AG09309 (cell line): ENCODE results near the gene MEMO1.
"Not testable (repeated sequence)": the region's sequence is repeated elsewhere in the genome, so short reads cannot be mapped to it uniquely, and the experiment has no call there.

Experiments used
- DNase-seq: peaks from one replicate; pipeline ENCODE4 v3.0.0-alpha.2; 2010; ENCODE audit warnings: low read depth
- H3K4me3 ChIP-seq: 2 replicates; pipeline ENCODE4 v1.5.1; 2011; ENCODE audit warnings: mild to moderate bottlenecking, low read depth, low read length, moderate library complexity; ENCODE audit not compliant: control insufficient read depth
- CTCF ChIP-seq: IDR thresholded peaks from 2 replicates; pipeline ENCODE4 v1.5.1; 2011; ENCODE audit warnings: mild to moderate bottlenecking, low read depth, low read length, inconsistent platforms; ENCODE audit not compliant: insufficient read depth, control insufficient read depth; ENCODE audit errors: missing control alignments

MEMO1 gene

DNA sequence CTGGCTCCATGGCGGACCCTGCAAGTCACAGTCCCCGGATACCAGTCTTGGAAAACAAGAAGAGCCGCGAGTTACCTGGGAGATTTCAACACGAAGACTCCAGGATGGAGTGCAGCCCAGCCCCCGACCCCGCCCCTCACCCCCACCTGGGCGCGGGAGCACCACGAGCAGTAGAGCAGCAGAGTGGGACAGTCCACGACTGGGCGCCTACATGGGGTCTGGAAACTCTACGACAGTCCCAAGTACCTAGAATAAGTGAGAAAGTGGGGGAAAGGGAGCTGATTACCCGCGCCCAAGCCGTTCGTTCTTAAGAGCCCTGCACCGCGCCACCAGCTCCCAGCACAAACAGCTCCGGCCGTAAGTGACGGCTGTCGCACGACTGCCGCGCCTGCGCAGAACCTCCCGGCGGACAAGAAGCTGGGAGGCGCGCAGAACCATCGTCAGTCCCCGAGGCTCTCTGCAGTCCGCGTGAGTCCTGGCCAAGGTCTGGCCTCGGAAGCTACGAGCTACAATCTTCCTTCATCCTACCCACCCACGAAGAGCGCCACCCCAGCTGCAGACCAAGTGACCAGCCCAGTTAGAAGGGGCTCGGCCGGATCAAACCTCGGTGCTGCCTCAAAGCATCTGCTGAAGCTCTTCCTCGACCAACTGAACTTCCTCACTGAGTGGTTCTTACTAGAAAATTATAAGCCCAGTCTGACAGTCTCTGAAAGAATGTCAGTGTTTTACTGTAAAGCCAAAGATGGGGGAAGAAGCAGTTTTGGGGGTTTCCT, 28.8 kb upstream of the MEMO1 start, which contains the start of gene DPY30:
TSS of gene DPY30 (minus strand) at position 359 of the 773 bp plus-strand sequence. CDS start at position 10, 349 bp downstream.
- peak; percentile 68 for DNase-seq
- H3K4me3 ChIP-seq = peak within 1 kb of the TSS; percentile 64
- no peak for TF ChIP-seq CTCF

GRCh38 chr2:32034198-32034887, 23.5 kb upstream of the MEMO1 start:
- not testable (repeated sequence) for H3K4me3 ChIP-seq, DNase-seq

GRCh38 chr2:32018789-32019482, 8.1 kb upstream of the MEMO1 start:
- H3K4me3 ChIP-seq, DNase-seq: not testable (repeated sequence)

DNA sequence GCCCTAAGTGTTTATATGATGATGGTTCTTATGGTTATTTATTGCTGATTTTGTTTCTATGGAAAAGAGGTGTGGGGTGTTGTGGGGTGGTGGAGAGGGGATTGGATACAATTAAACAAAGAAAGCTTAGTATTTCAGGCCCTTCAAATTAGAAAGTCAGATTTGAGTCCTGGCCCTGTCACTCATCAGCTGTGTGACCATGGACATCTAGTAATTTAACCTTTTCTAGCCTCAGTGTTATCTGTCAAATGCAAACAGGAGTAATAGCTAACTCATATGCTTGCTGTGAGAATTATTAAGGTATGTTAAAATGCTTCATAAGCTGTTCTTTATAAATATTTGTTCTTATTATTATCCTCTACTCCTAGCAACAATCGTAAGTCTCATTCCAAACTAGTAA, 2.1 kb upstream of the MEMO1 start:
- no peak for TF ChIP-seq CTCF
- no peak overlapping the region for H3K4me3 ChIP-seq
- no peak for DNase-seq

GRCh38 chr2:32011485-32011960, 715 bp upstream of the MEMO1 start:
- DNase-seq = no peak
- no peak for TF ChIP-seq CTCF
- H3K4me3 ChIP-seq = peak overlapping the region; percentile 80

DNA sequence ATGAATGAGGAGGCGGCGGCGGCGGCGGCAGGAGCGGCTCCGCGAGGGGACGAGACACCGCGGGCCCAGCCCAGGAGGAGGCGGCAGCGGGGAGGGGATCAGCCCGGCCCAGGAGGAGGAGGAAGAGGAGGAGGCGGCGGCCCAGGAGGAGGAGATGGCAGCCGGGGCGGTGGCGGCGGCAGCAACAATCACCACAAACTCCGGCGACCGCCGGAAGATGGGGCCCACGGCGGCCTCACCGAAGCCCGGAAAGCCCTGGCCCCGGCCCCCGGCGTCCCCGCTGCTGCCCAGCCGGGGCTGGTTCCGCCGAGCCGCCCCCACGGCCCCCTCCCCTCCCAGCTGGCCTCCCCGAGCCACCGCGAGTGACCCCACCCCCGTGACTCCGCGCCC, 533 bp downstream of the MEMO1 start:
- H3K4me3 ChIP-seq = peak overlapping the region; percentile 35
- not testable (repeated sequence) for DNase-seq

DNA sequence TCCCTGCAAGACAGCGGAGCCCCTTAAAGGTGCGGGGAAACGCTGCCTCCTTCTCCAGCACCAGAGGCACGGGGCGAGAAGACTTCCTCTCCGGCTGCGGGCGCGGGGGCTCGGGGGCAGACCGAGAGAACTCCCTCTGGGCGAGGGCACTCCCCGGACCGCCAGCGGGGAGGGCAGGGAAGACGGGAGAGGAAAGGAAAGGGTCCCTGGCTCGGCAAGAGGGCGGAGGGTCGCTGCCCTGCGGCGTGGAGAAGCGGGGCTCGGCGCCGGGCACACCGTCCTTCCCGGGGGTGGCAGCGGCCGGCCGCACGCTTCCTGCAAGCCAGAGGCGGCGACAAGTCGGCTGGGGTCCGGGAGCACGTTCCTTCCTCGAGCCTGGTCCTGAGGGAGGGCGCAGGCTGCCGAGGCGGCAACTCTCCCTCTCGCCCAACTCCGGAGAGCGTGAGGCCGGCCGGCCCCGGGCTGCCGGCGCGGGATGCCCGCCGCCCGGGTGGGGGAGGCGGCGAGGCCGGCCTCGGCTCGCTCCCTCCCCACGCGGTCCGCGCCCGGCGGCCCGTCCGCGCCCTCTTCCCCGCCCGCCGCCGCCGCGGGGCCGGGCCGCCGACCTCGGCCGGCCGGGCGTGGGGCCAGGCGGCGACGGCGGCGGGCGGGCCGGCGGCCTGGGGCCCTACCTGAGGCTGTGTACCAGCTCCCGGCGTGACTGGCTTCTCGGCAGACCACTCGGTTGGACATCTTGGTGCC, 1.1 kb downstream of the MEMO1 start:
- DNase-seq = no peak
- no peak for TF ChIP-seq CTCF
- H3K4me3 ChIP-seq = peak overlapping the region; percentile 81
